Adrenal gland (tissue), 12 donors: Measurements from ENCODE around the gene TXLNG. TPM values are rescaled to one million over a fixed set of nuclear protein-coding genes. Genes with fewer than 3 reads are reported as not detected.

Experiments used
- DNase-seq, 7 donors: peaks; one replicate each; pipeline ENCODE4 v3.0.0-alpha.2; 2019 to 2020
- H3K27ac ChIP-seq, 5 donors: fragments of 200-600 bp; sonication (generic) in 4 of 5; 1 replicate in 3 of 5; 2 replicates in 2 of 5; pipeline versions ENCODE4 v1.5.1 to v1.8.0; 2016 to 2020; ENCODE audit warnings: mild to moderate bottlenecking in 1 of 5
- H3K27me3 ChIP-seq: fragments of 200-600 bp; 2 replicates; pipeline ENCODE4 v1.8.0; 2021
- H3K36me3 ChIP-seq, 2 donors: fragments of 200-600 bp; replicated peaks in 1 of 2; 1 replicate in 1 of 2; 2 replicates in 1 of 2; pipeline versions ENCODE4 v1.5.1 to v1.8.0; 2018 to 2022
- H3K4me1 ChIP-seq, 2 donors: fragments of 200-600 bp; replicated peaks in 1 of 2; 1 replicate in 1 of 2; 2 replicates in 1 of 2; pipeline versions ENCODE4 v1.5.1 to v1.8.0; 2018 to 2021
- H3K4me3 ChIP-seq, 4 donors: fragments of 200-600 bp; sonication (generic) in 3 of 4; one replicate each; pipeline ENCODE4 v1.5.1; 2016 to 2018
- H3K9me3 ChIP-seq, 3 donors: fragments of 200-600 bp; sonication (generic) in 1 of 3; replicated peaks in 1 of 3; 1 replicate in 2 of 3; 2 replicates in 1 of 3; pipeline versions ENCODE4 v1.5.1 to v1.8.0; 2016 to 2021
- POLR2A ChIP-seq, 2 donors: fragments of 450-650 bp; IDR thresholded peaks; one replicate each; pipeline ENCODE4 v1.6.1; 2017; ENCODE audit warnings: antibody characterized with exemption in 2 of 2, mild to moderate bottlenecking in 2 of 2, moderate library complexity in 1 of 2
- WGBS, 4 donors: extraction: QIAGEN DNeasy Blood & Tissue Kit in 2 of 4; methylation state at CpG; one replicate each; pipeline versions ENCODE4 v1.1.5 to v1.1.7; 2013 to 2017; 5-methylcytosine and 5-hydroxymethylcytosine counted together
- intact Hi-C, 2 donors: fragments of 100-400 bp; cut with DNase I; formaldehyde crosslinking; loops; one replicate each; pipeline versions ENCODE4 v1.14.1 to v1.15.0; 2022 to 2023
- polyA plus RNA-seq, 3 donors: library from polyadenylated mRNA; stranded (reverse); fragments of 200-250 nt in 2 of 3; fragments of 350-450 nt in 1 of 3; fragmentation: Illumina TruSeq in 1 of 3; extraction: RNeasy Lipid Tissue Mini Kit (QIAGEN cat#74804) in 1 of 3; gene quantifications; one replicate each; pipeline ENCODE4 v1.2.3, GENCODE V29; 2013 to 2014
- total RNA-seq, 9 donors: library from RNA; depleted of rRNA in 4 of 9; stranded (reverse); fragments of >200 nt in 4 of 9; fragments of 120-200 nt in 1 of 9; fragmentation: NEBNext Ultra II Directional in 1 of 9; extraction: Animal tissue kit (Norgen Biotek cat#: 25700) in 1 of 9; gene quantifications; one replicate each; pipeline versions ENCODE4 v1.1.0 to v1.2.4, GENCODE V29; 2013 to 2023
- TF ChIP-seq, protein P1 (sequence below), 6 experiments: fragments of 450-650 bp in 4 of 6; fragments of 200-600 bp in 2 of 6; sonication (generic) in 1 of 6; IDR thresholded peaks; 1 replicate in 5 of 6; 2 replicates in 1 of 6; pipeline versions ENCODE4 v1.5.1 to v1.8.0; 2016 to 2021; ENCODE audit warnings: antibody characterized with exemption in 6 of 6, mild to moderate bottlenecking in 2 of 6, moderate library complexity in 1 of 6
- donor health status: healthy with polysubstance abuse.
- donor health status: Bipolar disorder and iron deficiency.
- donor health status: DM: yes; HTN: yes; CAD: no.
- donor health status: DM: no; HTN: no; CAD: no.
- donor health status: DM: no; HTN: no; CAD: no.
- donor health status: DM: yes; HTN: yes; CAD: no.

TXLNG gene
- total and polyA plus RNA-seq, 12 donors, result 15.4 to 33.2 (median 22.5) TPM

DNA sequence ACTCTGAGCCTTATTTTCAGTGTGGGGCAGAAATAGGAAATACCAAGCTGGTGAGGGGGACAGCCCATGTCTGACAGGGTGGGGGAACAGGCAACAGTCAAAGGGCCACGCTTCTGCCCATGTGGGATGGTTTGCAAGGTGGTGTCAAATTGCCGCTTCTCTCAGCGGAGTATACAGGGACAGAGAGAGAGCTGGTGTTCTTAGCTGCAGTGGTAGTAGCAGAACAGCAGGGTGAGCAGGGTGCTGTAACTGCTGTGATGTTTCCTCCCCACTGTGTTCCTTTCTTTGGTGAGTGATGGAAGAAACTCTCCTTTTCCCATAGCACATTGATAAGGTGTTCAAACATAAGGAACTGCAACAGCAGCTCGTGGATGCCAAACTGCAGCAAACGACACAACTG, 46.0 kb downstream of the TXLNG start:
- WGBS, 4 donors, result 47 to 84% (median 65%) methylated on average over 5 of the region's 5 CpGs
- peak overlapping the region in 1 of 5 donors; percentile 20 for H3K27ac ChIP-seq
- H3K4me1 ChIP-seq, result peaks cover 12 to 14% of the 10 kb centered on the region in 2 donors
- H3K4me3 ChIP-seq, result no peak overlapping the region
- no peaks in the 10 kb centered on the region for H3K27me3 ChIP-seq
- H3K9me3 ChIP-seq, result no peaks in the 10 kb centered on the region
- intact Hi-C loops, result no loop called here
- TF ChIP-seq, protein P1, sequence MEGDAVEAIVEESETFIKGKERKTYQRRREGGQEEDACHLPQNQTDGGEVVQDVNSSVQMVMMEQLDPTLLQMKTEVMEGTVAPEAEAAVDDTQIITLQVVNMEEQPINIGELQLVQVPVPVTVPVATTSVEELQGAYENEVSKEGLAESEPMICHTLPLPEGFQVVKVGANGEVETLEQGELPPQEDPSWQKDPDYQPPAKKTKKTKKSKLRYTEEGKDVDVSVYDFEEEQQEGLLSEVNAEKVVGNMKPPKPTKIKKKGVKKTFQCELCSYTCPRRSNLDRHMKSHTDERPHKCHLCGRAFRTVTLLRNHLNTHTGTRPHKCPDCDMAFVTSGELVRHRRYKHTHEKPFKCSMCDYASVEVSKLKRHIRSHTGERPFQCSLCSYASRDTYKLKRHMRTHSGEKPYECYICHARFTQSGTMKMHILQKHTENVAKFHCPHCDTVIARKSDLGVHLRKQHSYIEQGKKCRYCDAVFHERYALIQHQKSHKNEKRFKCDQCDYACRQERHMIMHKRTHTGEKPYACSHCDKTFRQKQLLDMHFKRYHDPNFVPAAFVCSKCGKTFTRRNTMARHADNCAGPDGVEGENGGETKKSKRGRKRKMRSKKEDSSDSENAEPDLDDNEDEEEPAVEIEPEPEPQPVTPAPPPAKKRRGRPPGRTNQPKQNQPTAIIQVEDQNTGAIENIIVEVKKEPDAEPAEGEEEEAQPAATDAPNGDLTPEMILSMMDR (IDR thresholded peaks at IDR 0.05), result no peak
- no peak for TF ChIP-seq POLR2A (IDR thresholded peaks at IDR 0.05)
- peaks cover 0 to 5% of the 10 kb centered on the region in 2 donors for H3K36me3 ChIP-seq
- DNase-seq, result no peak

DNA sequence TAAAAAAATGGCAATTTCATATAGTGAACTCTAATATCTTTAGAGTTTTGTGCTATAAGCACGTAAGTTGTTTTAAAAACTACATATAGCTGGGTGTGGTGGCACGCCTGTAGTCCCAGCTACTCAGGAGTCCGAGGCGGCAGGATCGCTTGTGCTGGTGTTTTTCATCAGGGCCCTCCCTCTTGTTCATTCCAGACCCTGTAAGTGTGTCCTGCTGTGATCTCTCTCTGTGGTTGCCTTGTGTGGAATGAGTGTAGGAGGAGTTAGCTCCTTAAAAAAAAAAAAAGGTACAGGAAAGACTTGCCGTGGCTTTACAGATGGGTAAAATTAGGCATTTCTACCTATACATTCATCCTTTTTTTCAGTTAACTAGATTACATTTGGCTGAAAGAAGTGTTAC, 48.5 kb downstream of the TXLNG start:
- Histone ChIP-seq H3K9me3 (no peaks in the 10 kb centered on the region), H3K36me3 (peaks cover 0 to 8% of the 10 kb centered on the region in 2 donors), H3K4me3 (no peak overlapping the region), H3K27me3 (no peaks in the 10 kb centered on the region), H3K4me1 (peaks cover 3 to 15% of the 10 kb centered on the region in 2 donors), H3K27ac (peak overlapping the region in 1 of 5 donors; percentile 80)
- 76 to 95% (median 86%) methylated on average over 6 of the region's 6 CpGs for WGBS, 4 donors
- TF ChIP-seq POLR2A (IDR thresholded peaks at IDR 0.05), result no peak
- TF ChIP-seq, protein P1 (IDR thresholded peaks at IDR 0.05), result no peak
- no peak for DNase-seq
- intact Hi-C loops, result no loop called here

DNA sequence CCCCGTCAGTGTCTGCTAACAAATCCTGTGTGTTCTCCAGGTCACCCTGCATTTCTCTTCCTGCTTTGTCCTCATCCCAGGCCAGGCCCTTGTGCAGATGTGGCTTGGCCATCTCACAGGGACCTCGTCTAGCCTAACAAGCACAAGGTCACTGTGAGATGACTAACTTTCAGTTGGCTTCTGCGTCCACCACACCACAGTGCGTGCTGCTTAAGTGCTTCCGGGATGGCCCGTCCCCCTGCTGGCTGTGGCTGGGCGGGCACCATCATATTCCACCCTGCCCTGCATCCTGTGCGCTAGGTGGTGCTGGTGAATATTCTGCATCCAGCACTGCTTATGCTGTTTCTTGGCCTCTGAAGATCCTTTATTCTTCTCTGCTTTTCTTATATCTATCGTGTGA, 50.1 kb downstream of the TXLNG start:
- TF ChIP-seq, protein P1 (IDR thresholded peaks at IDR 0.05), result peak; percentile 45 to 94 (median 78)
- TF ChIP-seq POLR2A (IDR thresholded peaks at IDR 0.05), result peak in 1 of 2 donors; percentile 54
- DNase-seq, result peak; percentile 79 to 91 (median 91)
- peaks cover 0 to 13% of the 10 kb centered on the region in 2 donors for H3K36me3 ChIP-seq
- H3K9me3 ChIP-seq, result no peaks in the 10 kb centered on the region
- 29 to 59% (median 43%) methylated on average over 9 of the region's 9 CpGs for WGBS, 4 donors
- intact Hi-C loops, result no loop called here
- no peaks in the 10 kb centered on the region for H3K27me3 ChIP-seq
- no peak overlapping the region for H3K4me3 ChIP-seq
- H3K4me1 ChIP-seq, result peaks cover 3 to 16% of the 10 kb centered on the region in 2 donors
- H3K27ac ChIP-seq, result peak overlapping the region in 4 of 5 donors; percentile 51 to 80 (median 64)

DNA sequence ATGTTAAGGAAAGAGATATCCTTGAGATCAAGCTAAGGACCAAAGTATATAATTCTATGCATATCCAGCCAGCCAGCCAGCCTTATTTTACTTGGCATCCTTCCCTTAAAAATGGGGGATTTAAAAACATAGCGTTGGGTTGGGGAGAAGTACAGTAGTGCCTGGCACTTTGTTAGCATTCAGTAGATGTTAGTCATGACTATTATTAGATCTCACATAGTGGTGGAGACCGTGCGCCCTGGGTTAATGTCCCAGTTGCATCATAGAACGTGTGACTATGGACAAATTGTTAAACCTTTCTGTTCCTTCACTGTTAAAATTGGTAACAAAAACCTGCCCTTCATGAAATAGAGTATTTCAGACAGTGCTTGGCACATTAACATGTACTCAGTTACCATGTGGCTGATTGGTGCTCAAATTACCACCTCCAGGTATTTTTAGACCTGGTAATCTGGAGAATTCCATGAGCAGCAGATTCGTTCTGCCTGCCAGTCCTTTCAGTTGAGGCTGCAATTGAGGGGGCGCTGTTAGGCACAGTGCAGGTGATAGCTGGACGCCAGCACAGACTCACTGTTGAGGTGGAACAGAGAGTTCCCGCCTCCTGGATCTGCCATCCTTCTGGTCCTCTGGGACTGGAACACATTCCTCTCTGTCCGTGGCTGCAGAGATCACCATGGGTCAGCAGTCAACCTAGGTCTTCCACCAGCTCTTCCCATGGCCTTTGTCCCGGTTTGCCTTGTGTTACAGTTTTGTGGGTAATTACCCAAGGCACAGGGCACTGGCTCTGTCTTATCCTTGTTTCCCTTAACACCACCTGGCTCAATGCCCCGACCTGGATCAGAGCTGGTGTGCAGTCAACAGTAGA, 52.2 kb downstream of the TXLNG start:
- Histone ChIP-seq H3K4me1 (peaks cover 3 to 21% of the 10 kb centered on the region in 2 donors), H3K27ac (peak overlapping the region in 3 of 5 donors; percentile 10 to 73 (median 71)), H3K27me3 (no peaks in the 10 kb centered on the region), H3K36me3 (peaks cover 0 to 11% of the 10 kb centered on the region in 2 donors), H3K4me3 (no peak overlapping the region), H3K9me3 (no peaks in the 10 kb centered on the region)
- TF ChIP-seq, protein P1 (IDR thresholded peaks at IDR 0.05), result no peak
- TF ChIP-seq POLR2A (IDR thresholded peaks at IDR 0.05), result no peak
- intact Hi-C loops, result no loop called here
- WGBS, 4 donors, result 52 to 84% (median 71%) methylated on average over 6 to 11 of the region's 11 CpGs
- DNase-seq, result peak in 5 of 7 donors; percentile 39 to 68 (median 47)
